K562 (cell line): ENCODE measurements around the gene RPL11. TPM values are rescaled to one million over a fixed set of nuclear protein-coding genes. Genes with fewer than 3 reads are reported as not detected.

ENCODE experiments used
- AFF4 ChIP-seq: sonication (generic); formaldehyde crosslinking; IDR thresholded peaks from 2 replicates; pipeline ENCODE4 v1.8.0; 2023; ENCODE audit warnings: mild to moderate bottlenecking, missing genetic modification reagents
- CHD7 ChIP-seq: fragments of 200-600 bp; sonication (generic); IDR thresholded peaks from one replicate; pipeline ENCODE4 v1.6.1; 2012; ENCODE audit warnings: mild to moderate bottlenecking, low read depth, low read length, inconsistent platforms
- ETS2 ChIP-seq: IDR thresholded peaks from 2 replicates; pipeline ENCODE4 v1.6.1; 2016; ENCODE audit warnings: borderline replicate concordance, missing genetic modification characterization, mild to moderate bottlenecking, moderate library complexity, missing compliant biosample characterization; ENCODE audit not compliant: poor library complexity, severe bottlenecking
- RBM22 ChIP-seq: fragments of 200-400 bp; formaldehyde crosslinking; IDR thresholded peaks from 2 replicates; pipeline ENCODE4 v1.6.1; 2018; ENCODE audit warnings: low read length, low read depth; ENCODE audit not compliant: poor library complexity, severe bottlenecking
- SP1 ChIP-seq: sonication (generic); formaldehyde crosslinking; IDR thresholded peaks from 2 replicates; pipeline ENCODE4 v1.8.1; 2022; ENCODE audit warnings: mild to moderate bottlenecking, missing genetic modification reagents
- ZNF766 ChIP-seq: fragments of 200-800 bp; sonication (Bioruptor generic); conservative IDR thresholded peaks from 2 replicates; pipeline ENCODE4 v1.6.1; 2016; ENCODE audit warnings: missing genetic modification characterization, missing compliant biosample characterization
- ZNF830 ChIP-seq: fragments of 250-450 bp; sonication (Bioruptor Pico); IDR thresholded peaks from 2 replicates; pipeline ENCODE4 v1.5.0; 2021; ENCODE audit warnings: mild to moderate bottlenecking
- polyA plus RNA-seq, 8 experiments: library from polyadenylated mRNA; depleted of rRNA in 4 of 8; stranded (reverse) in 5 of 8; unstranded in 3 of 8; fragments of >200 nt; fragmentation: Nextera tagmentation in 2 of 8; fragmentation: Illumina TruSeq in 1 of 8; extraction: Ambion mirVana in 2 of 8; extraction: Trizol in 1 of 8; gene quantifications; 2 replicates each; pipeline versions ENCODE4 v1.2.1 to v1.2.3, GENCODE V29; 2011 to 2014; ENCODE audit warnings: inconsistent platforms in 1 of 8, missing spikeins in 1 of 8
- total RNA-seq, 7 experiments: library from RNA; depleted of rRNA in 6 of 7; stranded (reverse); fragments of >200 nt in 6 of 7; fragmentation: Illumina TruSeq in 2 of 7; extraction: Trizol in 2 of 7; gene quantifications; 2 replicates each; pipeline versions ENCODE4 v1.2.1 to v1.2.3, GENCODE V29; 2011 to 2021; ENCODE audit warnings: low replicate concordance in 1 of 7

The RPL11 gene
- total and polyA plus RNA-seq, 9 of the 15 experiments (the other 6 are each of a cell fraction or from before 2014, with no cell fraction given), result 1,781 to 4,526 (median 3,111) TPM

- TF ChIP-seq CHD7, result no peak
- no peak for TF ChIP-seq RBM22
- no peak for TF ChIP-seq ZNF766
- no peak for TF ChIP-seq ETS2
- no peak for TF ChIP-seq AFF4 (CRISPR knock-in tag)
- no peak for TF ChIP-seq ZNF830 (CRISPR knock-in tag)
- TF ChIP-seq SP1 (CRISPR knock-in tag), result no peak
Observed at GRCh38 chr1:23726686-23727085, 35.1 kb downstream of the RPL11 start (continued).
